Stomach (tissue), 9 donors: Measurements from ENCODE around the gene RNF215. TPM values are rescaled to one million over a fixed set of nuclear protein-coding genes. Genes with fewer than 3 reads are reported as not detected.

Source experiments
- DNase-seq, 2 donors: peaks; one replicate each; pipeline versions ENCODE4 v3.0.0 to v3.0.0-alpha.2; 2013 to 2019
- H3K27ac ChIP-seq, 5 donors: fragments of 200-600 bp in 4 of 5; sonication (generic) in 4 of 5; one replicate each; pipeline ENCODE4 v1.5.1; 2013 to 2019; ENCODE audit warnings: mild to moderate bottlenecking in 1 of 5, moderate library complexity in 1 of 5
- H3K27me3 ChIP-seq, 3 donors: fragments of 200-600 bp; sonication (generic); one replicate each; pipeline ENCODE4 v1.5.1; 2017 to 2019; ENCODE audit warnings: mixed run types in 1 of 3
- H3K36me3 ChIP-seq, 4 donors: fragments of 200-600 bp; sonication (generic); 1 replicate in 3 of 4; 2 replicates in 1 of 4; pipeline ENCODE4 v1.5.1; 2016 to 2019
- H3K4me1 ChIP-seq, 4 donors: fragments of 200-600 bp; sonication (generic); one replicate each; pipeline ENCODE4 v1.5.1; 2016 to 2019
- H3K4me3 ChIP-seq, 4 donors: fragments of 200-600 bp; sonication (generic) in 3 of 4; one replicate each; pipeline ENCODE4 v1.5.1; 2016 to 2019; ENCODE audit warnings: mild to moderate bottlenecking in 1 of 4
- H3K9me3 ChIP-seq, 4 donors: fragments of 200-600 bp; sonication (generic); one replicate each; pipeline ENCODE4 v1.5.1; 2016 to 2019
- EP300 ChIP-seq: sonication (generic); formaldehyde crosslinking; IDR thresholded peaks from one replicate; pipeline ENCODE4 v1.6.1; 2017; ENCODE audit warnings: antibody characterized with exemption
- POLR2A ChIP-seq, 4 donors: fragments of 450-650 bp; IDR thresholded peaks; one replicate each; pipeline ENCODE4 v1.6.1; 2016; ENCODE audit warnings: antibody characterized with exemption in 4 of 4, control low read depth in 2 of 4, mild to moderate bottlenecking in 1 of 4, moderate library complexity in 1 of 4
- POLR2AphosphoS5 ChIP-seq, 3 donors: sonication (generic); formaldehyde crosslinking; IDR thresholded peaks; one replicate each; pipeline ENCODE4 v1.6.1; 2016; ENCODE audit warnings: antibody characterized with exemption in 3 of 3
- WGBS, 5 donors: extraction: QIAGEN DNeasy Blood & Tissue Kit in 3 of 5; methylation state at CpG; one replicate each; pipeline versions ENCODE4 v1.1.5 to v1.1.7; 2013 to 2018; 5-methylcytosine and 5-hydroxymethylcytosine counted together
- intact Hi-C: fragments of 100-400 bp; cut with DNase I; formaldehyde crosslinking; loops from one replicate; pipeline ENCODE4 v1.15.1; 2023; ENCODE audit warnings: low total_unique reads
- polyA plus RNA-seq, 3 donors: library from polyadenylated mRNA; stranded (reverse); fragments of 200-250 nt; gene quantifications; one replicate each; pipeline ENCODE4 v1.2.3, GENCODE V29; 2013
- small RNA-seq, 4 donors: library from RNA; depleted of rRNA; stranded (forward); fragments of <200 nt; gene quantifications; one replicate each; pipeline ENCODE3, GENCODE V24; 2016
- total RNA-seq, 5 donors: library from RNA; depleted of rRNA; stranded (reverse); fragments of >200 nt; gene quantifications; one replicate each; pipeline versions ENCODE4 v1.1.0 to v1.2.3, GENCODE V29; 2014 to 2016
- TF ChIP-seq, protein P1 (sequence below), 7 experiments: fragments of 450-650 bp in 4 of 7; fragments of 200-600 bp in 3 of 7; sonication (generic) in 3 of 7; IDR thresholded peaks; one replicate each; pipeline ENCODE4 v1.5.1; 2016 to 2019; ENCODE audit warnings: antibody characterized with exemption in 7 of 7, control low read depth in 2 of 7, mild to moderate bottlenecking in 1 of 7
- donor health status: healthy with polysubstance abuse.
- donor health status: Bipolar disorder and iron deficiency.
- donor health status: healthy.

RNF215 gene
- total and polyA plus RNA-seq, 8 donors = 3.6 to 29.4 (median 7.3) TPM

DNA sequence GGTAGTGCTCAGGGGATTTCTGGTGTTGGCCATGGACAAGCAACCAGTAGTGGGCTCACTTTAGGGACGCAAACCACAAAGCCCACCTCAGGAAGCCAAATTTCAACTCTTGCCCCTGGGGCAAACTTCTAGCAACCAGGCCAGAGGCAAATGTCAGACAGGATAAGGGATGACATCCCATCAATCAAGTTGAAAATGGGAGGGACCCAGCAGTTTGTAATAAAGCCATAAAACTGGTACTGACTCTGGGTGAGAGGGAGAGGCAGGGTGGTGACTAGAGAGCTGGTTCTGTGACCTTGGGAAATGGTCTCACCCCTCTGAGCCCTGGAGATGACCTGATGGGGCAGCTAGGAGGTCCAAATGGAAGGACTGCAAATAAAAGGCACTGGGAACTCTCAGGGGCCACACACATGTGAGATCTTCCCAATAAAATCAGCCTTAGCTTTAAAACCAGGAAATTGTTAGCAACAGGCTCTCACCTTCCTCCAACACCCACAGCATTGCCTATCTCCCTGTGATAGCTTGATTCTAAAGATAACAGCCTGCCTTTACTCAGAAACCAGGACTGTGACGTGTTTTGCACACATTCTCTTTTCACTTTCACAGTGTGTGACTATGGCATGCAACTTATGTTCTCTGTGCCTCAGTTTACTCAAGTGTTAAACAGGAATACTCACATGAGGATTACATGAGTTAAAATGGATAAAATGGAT, 54.1 kb downstream of the RNF215 start:
- WGBS, 5 donors = 66 to 97% (median 75%) methylated on average over 2 of the region's 2 CpGs
- Histone ChIP-seq H3K4me3 (no peak overlapping the region), H3K27ac (peak overlapping the region in 3 of 5 donors; percentile 20 to 67 (median 32)), H3K36me3 (peaks cover 64 to 85% (median 81%) of the 10 kb centered on the region in 4 donors), H3K9me3 (no peaks in the 10 kb centered on the region), H3K4me1 (peaks cover 0 to 34% (median 15%) of the 10 kb centered on the region in 4 donors), H3K27me3 (no peaks in the 10 kb centered on the region)
- intact Hi-C loops = no loop called here
- DNase-seq = peak in 1 of 2 donors; percentile 24
- no peak for TF ChIP-seq EP300

GRCh38 chr22:30332551-30332950, 54.7 kb downstream of the RNF215 start:
- Histone ChIP-seq H3K27ac (peak overlapping the region in 2 of 5 donors; percentile 20 to 67), H3K27me3 (no peaks in the 10 kb centered on the region), H3K4me1 (peaks cover 5 to 40% (median 21%) of the 10 kb centered on the region in 4 donors), H3K9me3 (no peaks in the 10 kb centered on the region), H3K4me3 (no peak overlapping the region), H3K36me3 (peaks cover 58 to 79% (median 75%) of the 10 kb centered on the region in 4 donors)
- intact Hi-C loops = no loop called here
- TF ChIP-seq EP300 = no peak
- no peak for TF ChIP-seq POLR2A (IDR thresholded peaks at IDR 0.05)
- TF ChIP-seq POLR2AphosphoS5 (IDR thresholded peaks at IDR 0.05) = no peak
- TF ChIP-seq, protein P1, sequence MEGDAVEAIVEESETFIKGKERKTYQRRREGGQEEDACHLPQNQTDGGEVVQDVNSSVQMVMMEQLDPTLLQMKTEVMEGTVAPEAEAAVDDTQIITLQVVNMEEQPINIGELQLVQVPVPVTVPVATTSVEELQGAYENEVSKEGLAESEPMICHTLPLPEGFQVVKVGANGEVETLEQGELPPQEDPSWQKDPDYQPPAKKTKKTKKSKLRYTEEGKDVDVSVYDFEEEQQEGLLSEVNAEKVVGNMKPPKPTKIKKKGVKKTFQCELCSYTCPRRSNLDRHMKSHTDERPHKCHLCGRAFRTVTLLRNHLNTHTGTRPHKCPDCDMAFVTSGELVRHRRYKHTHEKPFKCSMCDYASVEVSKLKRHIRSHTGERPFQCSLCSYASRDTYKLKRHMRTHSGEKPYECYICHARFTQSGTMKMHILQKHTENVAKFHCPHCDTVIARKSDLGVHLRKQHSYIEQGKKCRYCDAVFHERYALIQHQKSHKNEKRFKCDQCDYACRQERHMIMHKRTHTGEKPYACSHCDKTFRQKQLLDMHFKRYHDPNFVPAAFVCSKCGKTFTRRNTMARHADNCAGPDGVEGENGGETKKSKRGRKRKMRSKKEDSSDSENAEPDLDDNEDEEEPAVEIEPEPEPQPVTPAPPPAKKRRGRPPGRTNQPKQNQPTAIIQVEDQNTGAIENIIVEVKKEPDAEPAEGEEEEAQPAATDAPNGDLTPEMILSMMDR (IDR thresholded peaks at IDR 0.05) = no peak
- DNase-seq = no peak
- 60 to 85% (median 81%) methylated on average over 1 to 5 of the region's 5 CpGs for WGBS, 5 donors

Small RNAs within 50 kb of the gene (small RNA-seq; reads per million reads assigned to genes)
- gene AC004832.3 (0 reads per million in 4 donors), gene RNU6-564P (0 reads per million in 4 donors)

Other genes with a start within 250 kb of the RNF215 start
- 1 to 10 TPM in 3 of 5 donors, not detected in 2; 2.0 to 2.4 (median 2.3) TPM for gene LIF, start 140.7 kb downstream of the RNF215 start, total RNA-seq
- gene LIF, start 140.7 kb downstream of the RNF215 start, polyA plus RNA-seq = 1 to 10 TPM in 2 of 3 donors, under 1 TPM in 1; 0.35 to 5.0 (median 1.4) TPM
- gene OSM, start 120.6 kb downstream of the RNF215 start, total RNA-seq = 1 to 10 TPM in 1 of 5 donors, not detected in 4; 1.3 TPM
- gene OSM, start 120.6 kb downstream of the RNF215 start, polyA plus RNA-seq = 10 to 100 TPM in 1 of 3 donors, 1 to 10 TPM in 1, under 1 TPM in 1; 0.33 to 22.7 (median 1.1) TPM
- 10 to 100 TPM in 1 of 5 donors, 1 to 10 TPM in 4; 1.2 to 57.8 (median 3.7) TPM for gene CASTOR1, start 97.9 kb downstream of the RNF215 start, total RNA-seq
- 10 to 100 TPM in 1 of 3 donors, 1 to 10 TPM in 2; 6.6 to 17.0 (median 7.3) TPM for gene CASTOR1, start 97.9 kb downstream of the RNF215 start, polyA plus RNA-seq
- 10 to 100 TPM in 3 of 5 donors, 1 to 10 TPM in 2; 2.2 to 23.2 (median 16.3) TPM for gene TBC1D10A, start 60.5 kb downstream of the RNF215 start, total RNA-seq
- 10 to 100 TPM; 14.2 to 24.5 (median 20.3) TPM for gene TBC1D10A, start 60.5 kb downstream of the RNF215 start, polyA plus RNA-seq
- gene SF3A1, start 30.5 kb downstream of the RNF215 start, total RNA-seq = 100 to 1,000 TPM in 1 of 5 donors, 10 to 100 TPM in 4; 30.3 to 316 (median 38.8) TPM
- 10 to 100 TPM; 13.6 to 15.6 (median 15.0) TPM for gene SF3A1, start 30.5 kb downstream of the RNF215 start, polyA plus RNA-seq
- gene CCDC157, start 30.4 kb downstream of the RNF215 start, total RNA-seq = 1 to 10 TPM in 3 of 5 donors, under 1 TPM in 1, not detected in 1; 0.73 to 9.0 (median 3.0) TPM
- gene CCDC157, start 30.4 kb downstream of the RNF215 start, polyA plus RNA-seq = 1 to 10 TPM; 1.7 to 3.7 (median 1.9) TPM
- gene SEC14L2, start 9.6 kb upstream of the RNF215 start, total RNA-seq = 10 to 100 TPM in 2 of 5 donors, 1 to 10 TPM in 1, not detected in 2; 4.1 to 19.4 (median 17.1) TPM
- 10 to 100 TPM in 1 of 3 donors, 1 to 10 TPM in 2; 9.9 to 10.3 (median 10.0) TPM for gene SEC14L2, start 9.6 kb upstream of the RNF215 start, polyA plus RNA-seq
- 10 to 100 TPM in 2 of 5 donors, 1 to 10 TPM in 2, not detected in 1; 1.8 to 14.8 (median 10.2) TPM for gene MTFP1, start 38.4 kb upstream of the RNF215 start, total RNA-seq
- 10 to 100 TPM; 15.3 to 45.0 (median 27.4) TPM for gene MTFP1, start 38.4 kb upstream of the RNF215 start, polyA plus RNA-seq
- gene SEC14L3, start 84.6 kb upstream of the RNF215 start, total RNA-seq = not detected
- gene SEC14L3, start 84.6 kb upstream of the RNF215 start, polyA plus RNA-seq = not detected
- gene SEC14L4, start 118.3 kb upstream of the RNF215 start, total RNA-seq = 1 to 10 TPM in 1 of 5 donors, not detected in 4; 4.5 TPM
- under 1 TPM in 2 of 3 donors, not detected in 1; 0.13 to 0.37 TPM for gene SEC14L4, start 118.3 kb upstream of the RNF215 start, polyA plus RNA-seq
- gene SEC14L6, start 159.3 kb upstream of the RNF215 start, total RNA-seq = under 1 TPM in 1 of 5 donors, not detected in 4; 0.58 TPM
- 1 to 10 TPM in 1 of 3 donors, under 1 TPM in 2; 0.68 to 1.4 (median 1.00) TPM for gene SEC14L6, start 159.3 kb upstream of the RNF215 start, polyA plus RNA-seq
- gene GAL3ST1, start 187.3 kb upstream of the RNF215 start, total RNA-seq = 10 to 100 TPM in 2 of 5 donors, 1 to 10 TPM in 2, under 1 TPM in 1; 0.87 to 48.4 (median 3.5) TPM
- 1 to 10 TPM; 2.9 to 8.9 (median 4.0) TPM for gene GAL3ST1, start 187.3 kb upstream of the RNF215 start, polyA plus RNA-seq
- gene PES1, start 204.5 kb upstream of the RNF215 start, total RNA-seq = 10 to 100 TPM; 22.8 to 94.5 (median 38.7) TPM
- 10 to 100 TPM; 46.2 to 63.1 (median 48.0) TPM for gene PES1, start 204.5 kb upstream of the RNF215 start, polyA plus RNA-seq
- gene TCN2, start 219.8 kb upstream of the RNF215 start, total RNA-seq = 10 to 100 TPM in 2 of 5 donors, 1 to 10 TPM in 3; 1.4 to 16.3 (median 2.3) TPM
- 10 to 100 TPM in 1 of 3 donors, 1 to 10 TPM in 2; 4.1 to 10.1 (median 4.3) TPM for gene TCN2, start 219.8 kb upstream of the RNF215 start, polyA plus RNA-seq
- 1 to 10 TPM in 4 of 5 donors, under 1 TPM in 1; 0.45 to 7.2 (median 2.6) TPM for gene SLC35E4, start 248.4 kb upstream of the RNF215 start, total RNA-seq
- gene SLC35E4, start 248.4 kb upstream of the RNF215 start, polyA plus RNA-seq = 1 to 10 TPM in 2 of 3 donors, under 1 TPM in 1; 0.46 to 3.4 (median 1.8) TPM